ENCODE measurements around the gene TCF4. TPM values are rescaled to one million over a fixed set of nuclear protein-coding genes. Genes with fewer than 3 reads are reported as not detected.

TCF4 gene
- total RNA-seq, 1 experiment from 2014 or later, result 261 TPM

DNA sequence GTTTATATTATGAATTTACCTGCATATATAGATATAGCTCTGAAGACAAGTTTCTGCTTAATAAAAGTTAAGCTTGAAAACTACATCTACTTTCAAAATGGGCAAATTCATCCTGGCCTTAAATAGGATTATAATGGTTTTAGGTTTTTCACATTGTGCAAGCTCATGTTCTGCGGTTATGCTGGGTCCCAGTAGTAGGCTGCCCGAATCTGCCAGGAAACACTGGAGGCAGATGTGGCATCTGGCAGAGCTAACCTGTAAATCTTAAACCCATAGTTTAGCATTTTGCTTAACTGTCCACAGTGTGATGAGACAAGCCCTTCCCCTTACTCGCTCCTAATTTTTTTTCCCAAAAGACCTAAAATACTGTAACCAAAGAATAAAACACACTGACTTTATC lies 234.2 kb downstream of the TCF4 start:
- H2AFZ ChIP-seq (ENCODE audit: low read length), result no peak overlapping the region
- H3K9ac ChIP-seq (ENCODE audit: low read length), result no peak overlapping the region
- no peak overlapping the region for H3K4me2 ChIP-seq (ENCODE audit: low read depth, low read length, poor library complexity, severe bottlenecking)
- H3K79me2 ChIP-seq (ENCODE audit: low read length), result peaks cover 35% of the 10 kb centered on the region
- H3K9me2 ChIP-seq (replicated peaks; ENCODE audit: insufficient read depth, low read length), result no peaks in the 10 kb centered on the region; the same call in 1 of the 2 replicates
- no peaks in the 10 kb centered on the region for H3K9me3 ChIP-seq (ENCODE audit: low read length)
- no peaks in the 10 kb centered on the region for H3K36me3 ChIP-seq (ENCODE audit: insufficient read depth, low read length)
- no peak overlapping the region for H3K27ac ChIP-seq (ENCODE audit: low read length)
- no peaks in the 10 kb centered on the region for H3K27me3 ChIP-seq (ENCODE audit: low read length)
- no peak for DNase-seq
- no peaks in the 10 kb centered on the region for H4K20me1 ChIP-seq (ENCODE audit: insufficient read depth, low read depth, low read length)
- H3K4me1 ChIP-seq (ENCODE audit: low read length), result peaks cover 58% of the 10 kb centered on the region
- no peak overlapping the region for H3K4me3 ChIP-seq (ENCODE audit: low read length)

DNA sequence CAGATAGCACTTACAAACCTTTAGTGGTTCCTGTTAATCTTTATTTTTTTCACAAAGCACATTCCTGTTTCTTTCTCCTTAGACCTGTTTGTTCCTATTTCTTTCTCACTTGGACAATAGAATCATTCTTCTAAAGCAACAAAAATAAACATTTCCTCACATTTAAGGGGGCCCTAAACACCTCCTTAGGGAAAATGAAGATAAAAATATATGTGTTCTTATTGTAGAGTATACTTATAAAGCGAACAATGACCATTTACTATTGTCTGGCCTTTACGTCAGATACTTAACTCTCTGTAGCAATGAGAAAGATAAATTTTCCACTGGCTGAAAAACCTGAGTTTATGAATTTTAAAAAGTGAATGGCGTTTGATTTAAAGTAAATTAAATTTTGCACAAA lies 234.6 kb downstream of the TCF4 start:
- H3K9me3 ChIP-seq (ENCODE audit: low read length), result no peaks in the 10 kb centered on the region
- no peaks in the 10 kb centered on the region; the same call in 1 of the 2 replicates for H3K9me2 ChIP-seq (replicated peaks; ENCODE audit: insufficient read depth, low read length)
- H4K20me1 ChIP-seq (ENCODE audit: insufficient read depth, low read depth, low read length), result no peaks in the 10 kb centered on the region
- H3K4me3 ChIP-seq (ENCODE audit: low read length), result no peak overlapping the region
- peaks cover 62% of the 10 kb centered on the region for H3K4me1 ChIP-seq (ENCODE audit: low read length)
- H3K79me2 ChIP-seq (ENCODE audit: low read length), result peaks cover 39% of the 10 kb centered on the region
- DNase-seq, result no peak
- H3K9ac ChIP-seq (ENCODE audit: low read length), result no peak overlapping the region
- no peak overlapping the region for H3K27ac ChIP-seq (ENCODE audit: low read length)
- no peak overlapping the region for H2AFZ ChIP-seq (ENCODE audit: low read length)
- H3K4me2 ChIP-seq (ENCODE audit: low read depth, low read length, poor library complexity, severe bottlenecking), result no peak overlapping the region
- H3K27me3 ChIP-seq (ENCODE audit: low read length), result no peaks in the 10 kb centered on the region
- H3K36me3 ChIP-seq (ENCODE audit: insufficient read depth, low read length), result no peaks in the 10 kb centered on the region

DNA sequence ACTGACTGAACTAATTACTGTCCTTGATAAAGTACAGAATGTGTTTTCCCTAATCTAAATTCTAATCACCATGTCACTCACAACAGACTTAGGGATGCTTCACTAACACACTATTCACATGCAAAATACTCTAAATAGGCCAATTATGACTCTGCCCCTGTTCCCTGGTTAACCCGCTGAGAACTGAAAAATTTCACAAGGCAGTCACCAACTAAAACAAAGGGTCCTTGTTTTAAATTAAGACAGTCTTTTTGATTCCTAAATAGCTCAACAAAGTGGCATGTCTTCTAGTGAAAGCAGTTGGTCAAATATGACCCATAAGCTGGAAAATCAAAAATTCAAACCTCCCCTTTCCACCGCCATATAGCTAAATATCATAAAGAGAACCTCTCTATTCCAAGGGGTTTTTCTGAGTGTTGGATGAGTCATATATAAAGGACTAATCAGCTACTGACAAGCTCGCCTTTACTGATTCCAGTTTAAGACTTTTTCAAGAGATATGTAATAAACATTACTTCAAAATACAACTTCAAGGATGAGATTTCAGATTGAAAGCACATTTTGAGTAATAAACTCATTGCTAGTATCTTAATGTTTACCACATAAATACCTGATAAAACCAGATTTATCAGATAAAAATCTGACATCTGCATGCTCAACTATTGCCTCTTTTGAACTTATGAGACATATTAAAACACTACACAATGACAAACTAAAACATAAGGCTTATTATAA lies 235.8 kb downstream of the TCF4 start:
- Histone ChIP-seq H3K27ac (ENCODE audit: low read length) (no peak overlapping the region), H2AFZ (ENCODE audit: low read length) (no peak overlapping the region), H3K79me2 (ENCODE audit: low read length) (peaks cover 33% of the 10 kb centered on the region), H3K4me1 (ENCODE audit: low read length) (peaks cover 65% of the 10 kb centered on the region), H3K27me3 (ENCODE audit: low read length) (no peaks in the 10 kb centered on the region), H3K9me2 (replicated peaks; ENCODE audit: insufficient read depth, low read length) (no peaks in the 10 kb centered on the region; the same call in 1 of the 2 replicates), H3K4me2 (ENCODE audit: low read depth, low read length, poor library complexity, severe bottlenecking) (no peak overlapping the region), H3K36me3 (ENCODE audit: insufficient read depth, low read length) (no peaks in the 10 kb centered on the region), H4K20me1 (ENCODE audit: insufficient read depth, low read depth, low read length) (no peaks in the 10 kb centered on the region), H3K4me3 (ENCODE audit: low read length) (no peak overlapping the region), H3K9me3 (ENCODE audit: low read length) (no peaks in the 10 kb centered on the region), H3K9ac (ENCODE audit: low read length) (no peak overlapping the region)
- DNase-seq, result no peak

DNA sequence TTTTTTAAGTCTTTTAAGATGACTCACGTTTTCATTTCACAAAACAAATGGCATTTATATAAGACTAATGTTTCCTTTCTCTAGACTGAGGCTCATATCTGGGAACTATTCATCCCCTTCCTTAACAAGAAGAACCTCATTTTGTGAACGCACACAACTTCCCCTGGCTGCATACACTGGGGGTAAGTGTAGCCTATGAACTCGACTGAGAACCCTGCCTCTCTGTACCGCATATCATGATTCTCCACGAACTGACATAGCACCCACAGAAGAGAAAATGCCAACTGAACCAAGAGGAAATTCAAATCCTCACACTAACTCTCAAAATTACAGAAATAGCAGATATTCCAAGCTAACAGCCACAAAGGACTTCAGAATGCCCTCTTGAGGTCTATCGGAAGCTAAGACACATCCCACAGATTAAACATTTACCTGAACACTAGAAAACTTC lies 236.7 kb downstream of the TCF4 start:
- H3K4me3 ChIP-seq (ENCODE audit: low read length), result no peak overlapping the region
- no peak overlapping the region for H2AFZ ChIP-seq (ENCODE audit: low read length)
- no peak overlapping the region for H3K9ac ChIP-seq (ENCODE audit: low read length)
- H3K4me2 ChIP-seq (ENCODE audit: low read depth, low read length, poor library complexity, severe bottlenecking), result no peak overlapping the region
- peaks cover 30% of the 10 kb centered on the region for H3K79me2 ChIP-seq (ENCODE audit: low read length)
- peaks cover 73% of the 10 kb centered on the region for H3K4me1 ChIP-seq (ENCODE audit: low read length)
- no peaks in the 10 kb centered on the region for H4K20me1 ChIP-seq (ENCODE audit: insufficient read depth, low read depth, low read length)
- H3K36me3 ChIP-seq (ENCODE audit: insufficient read depth, low read length), result no peaks in the 10 kb centered on the region
- DNase-seq, result no peak
- no peaks in the 10 kb centered on the region for H3K9me3 ChIP-seq (ENCODE audit: low read length)
- no peaks in the 10 kb centered on the region for H3K9me2 ChIP-seq (replicated peaks; ENCODE audit: insufficient read depth, low read length)
- H3K27ac ChIP-seq (ENCODE audit: low read length), result no peak overlapping the region
- no peaks in the 10 kb centered on the region for H3K27me3 ChIP-seq (ENCODE audit: low read length)

DNA sequence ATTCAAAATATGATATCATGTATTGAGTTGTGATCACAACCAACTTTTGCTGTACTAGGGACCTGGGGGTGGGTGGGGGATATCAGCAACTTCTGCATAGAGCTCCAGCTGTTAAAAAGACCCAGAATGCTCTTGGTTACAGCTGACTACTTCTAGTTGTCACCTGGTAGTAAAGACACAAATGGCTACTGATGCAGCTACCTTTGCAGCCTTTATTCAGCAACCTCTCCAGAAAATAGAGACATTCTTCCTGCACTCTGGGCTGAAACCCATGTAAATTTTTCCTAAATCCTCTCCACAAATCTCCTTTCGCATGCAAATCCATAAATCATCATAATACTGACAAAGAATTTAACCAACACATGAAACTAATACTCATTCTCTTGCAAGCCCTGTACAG lies 238.3 kb downstream of the TCF4 start:
- peaks cover 76% of the 10 kb centered on the region for H3K4me1 ChIP-seq (ENCODE audit: low read length)
- peaks cover 25% of the 10 kb centered on the region for H3K79me2 ChIP-seq (ENCODE audit: low read length)
- H3K9ac ChIP-seq (ENCODE audit: low read length), result no peak overlapping the region
- no peaks in the 10 kb centered on the region for H3K9me3 ChIP-seq (ENCODE audit: low read length)
- no peaks in the 10 kb centered on the region for H3K27me3 ChIP-seq (ENCODE audit: low read length)
- no peak for DNase-seq
- 0 out of 2 replicates have a peak overlapping the region, but pooled peaks have one; percentile 9 for H3K27ac ChIP-seq (ENCODE audit: low read length)
- H3K4me2 ChIP-seq (ENCODE audit: low read depth, low read length, poor library complexity, severe bottlenecking), result no peak overlapping the region
- no peak overlapping the region for H3K4me3 ChIP-seq (ENCODE audit: low read length)
- H3K36me3 ChIP-seq (ENCODE audit: insufficient read depth, low read length), result no peaks in the 10 kb centered on the region
- H3K9me2 ChIP-seq (replicated peaks; ENCODE audit: insufficient read depth, low read length), result no peaks in the 10 kb centered on the region
- no peaks in the 10 kb centered on the region for H4K20me1 ChIP-seq (ENCODE audit: insufficient read depth, low read depth, low read length)
- no peak overlapping the region for H2AFZ ChIP-seq (ENCODE audit: low read length)

DNA sequence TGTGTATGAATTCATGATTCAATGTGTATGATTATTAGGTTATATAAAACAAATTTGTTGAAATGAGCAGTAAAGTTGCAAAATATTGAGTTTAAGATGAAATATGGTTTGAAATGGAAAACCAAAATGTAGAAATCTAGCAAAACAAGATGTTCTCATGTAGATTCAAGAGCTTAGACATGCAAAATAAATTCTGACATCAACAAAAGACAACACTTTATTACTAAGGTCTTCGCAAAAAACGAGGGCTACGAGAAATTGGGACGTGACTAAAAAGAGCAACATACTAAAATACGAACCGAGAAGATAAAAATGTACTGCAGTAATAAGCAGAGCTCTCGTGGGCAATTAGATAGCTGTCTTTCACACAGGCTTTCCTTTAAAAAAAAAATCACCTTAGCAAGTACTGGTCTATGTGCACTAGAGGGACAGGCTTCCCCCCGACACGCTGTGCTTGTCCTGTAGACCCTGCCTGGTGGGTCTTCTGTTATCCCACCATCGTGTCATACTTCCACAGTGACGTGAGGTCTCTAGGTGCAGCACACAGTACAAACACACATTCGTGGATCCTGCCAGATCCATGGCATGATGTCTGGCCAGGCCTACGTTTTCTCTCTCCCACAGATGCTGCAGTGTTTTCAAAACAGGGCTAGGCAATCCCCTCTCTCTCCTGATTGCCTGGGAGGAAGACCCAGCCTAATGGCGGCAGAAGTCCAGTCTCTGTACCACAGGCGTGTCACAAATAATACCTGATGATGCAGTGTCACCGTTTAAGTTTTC lies 240.8 kb downstream of the TCF4 start:
- Histone ChIP-seq H4K20me1 (ENCODE audit: insufficient read depth, low read depth, low read length) (no peaks in the 10 kb centered on the region), H2AFZ (ENCODE audit: low read length) (no peak overlapping the region), H3K27me3 (ENCODE audit: low read length) (no peaks in the 10 kb centered on the region), H3K27ac (ENCODE audit: low read length) (no peak overlapping the region), H3K9ac (ENCODE audit: low read length) (no peak overlapping the region), H3K4me3 (ENCODE audit: low read length) (no peak overlapping the region), H3K4me2 (ENCODE audit: low read depth, low read length, poor library complexity, severe bottlenecking) (no peak overlapping the region), H3K4me1 (ENCODE audit: low read length) (peaks cover 82% of the 10 kb centered on the region), H3K9me3 (ENCODE audit: low read length) (no peaks in the 10 kb centered on the region), H3K79me2 (ENCODE audit: low read length) (peaks cover 33% of the 10 kb centered on the region), H3K36me3 (ENCODE audit: insufficient read depth, low read length) (no peaks in the 10 kb centered on the region), H3K9me2 (replicated peaks; ENCODE audit: insufficient read depth, low read length) (no peaks in the 10 kb centered on the region)
- DNase-seq, result no peak

DNA sequence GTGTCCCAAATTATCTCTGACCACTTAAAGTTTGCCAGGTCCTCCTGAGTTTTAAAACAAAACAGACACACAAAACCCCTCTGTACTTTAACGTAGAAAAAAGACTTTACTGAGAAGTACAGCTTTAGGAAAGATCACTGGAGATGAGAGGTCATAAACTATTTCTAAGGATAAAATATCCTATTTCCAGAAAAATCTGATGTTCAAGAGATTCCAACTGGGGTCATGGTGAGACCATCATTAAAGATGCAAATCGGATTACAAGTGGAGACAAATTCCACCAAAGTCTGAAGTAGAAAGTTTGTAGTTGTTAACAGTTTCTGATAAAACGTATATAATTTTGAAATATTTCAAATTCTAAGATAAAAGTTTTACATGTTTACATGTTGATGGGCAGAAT lies 241.6 kb downstream of the TCF4 start:
- Histone ChIP-seq H3K9me3 (ENCODE audit: low read length) (no peaks in the 10 kb centered on the region), H3K4me2 (ENCODE audit: low read depth, low read length, poor library complexity, severe bottlenecking) (no peak overlapping the region), H3K27ac (ENCODE audit: low read length) (peak overlapping the region; percentile 44; the same call in 1 of the 2 replicates), H3K27me3 (ENCODE audit: low read length) (no peaks in the 10 kb centered on the region), H3K4me3 (ENCODE audit: low read length) (no peak overlapping the region), H3K36me3 (ENCODE audit: insufficient read depth, low read length) (no peaks in the 10 kb centered on the region), H3K9ac (ENCODE audit: low read length) (no peak overlapping the region), H3K9me2 (replicated peaks; ENCODE audit: insufficient read depth, low read length) (no peaks in the 10 kb centered on the region), H3K4me1 (ENCODE audit: low read length) (peaks cover 78% of the 10 kb centered on the region), H3K79me2 (ENCODE audit: low read length) (peaks cover 35% of the 10 kb centered on the region), H2AFZ (ENCODE audit: low read length) (no peak overlapping the region), H4K20me1 (ENCODE audit: insufficient read depth, low read depth, low read length) (no peaks in the 10 kb centered on the region)
- DNase-seq, result no peak

DNA sequence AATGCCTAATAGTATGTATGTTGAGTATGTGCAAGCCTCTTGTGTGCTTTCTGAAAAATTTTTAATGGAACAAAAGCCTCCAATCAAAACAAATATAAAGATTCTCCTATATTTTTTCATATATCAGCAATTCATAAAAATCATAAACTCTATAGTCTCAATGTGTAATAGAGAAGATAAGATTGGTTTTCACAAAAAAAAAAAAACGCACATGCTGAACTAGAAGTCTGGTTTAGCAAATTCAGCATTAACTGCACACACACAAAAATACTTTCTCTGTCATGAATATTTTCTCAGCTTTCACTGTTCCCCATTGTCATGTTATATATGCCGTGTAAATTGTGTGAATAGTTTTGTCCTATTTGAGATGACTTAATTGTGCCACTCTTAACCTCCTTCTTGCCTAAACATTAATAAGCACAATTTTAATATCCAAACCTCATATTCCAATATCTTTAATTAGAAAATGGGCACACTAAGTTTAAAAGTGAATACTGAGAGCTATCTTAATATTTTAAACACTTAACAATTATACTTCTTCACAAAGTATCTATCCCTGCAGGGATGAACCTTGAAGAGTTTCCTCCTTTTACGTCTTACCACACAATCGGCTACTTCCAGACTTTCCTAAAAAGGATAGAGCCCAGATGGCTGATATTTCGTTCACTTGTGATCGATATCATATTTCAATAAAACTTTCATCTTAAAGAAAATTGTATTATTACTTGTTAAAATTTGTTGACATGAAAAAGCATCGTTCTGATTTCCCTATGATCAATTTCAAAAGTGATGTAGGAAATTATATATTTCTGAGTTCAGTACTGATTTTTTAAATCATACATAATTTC lies 242.7 kb downstream of the TCF4 start:
- Histone ChIP-seq H4K20me1 (ENCODE audit: insufficient read depth, low read depth, low read length) (no peaks in the 10 kb centered on the region), H3K9me3 (ENCODE audit: low read length) (no peaks in the 10 kb centered on the region), H3K36me3 (ENCODE audit: insufficient read depth, low read length) (no peaks in the 10 kb centered on the region), H3K27me3 (ENCODE audit: low read length) (no peaks in the 10 kb centered on the region), H3K9me2 (replicated peaks; ENCODE audit: insufficient read depth, low read length) (no peaks in the 10 kb centered on the region), H3K27ac (ENCODE audit: low read length) (peak overlapping the region; percentile 68), H3K4me2 (ENCODE audit: low read depth, low read length, poor library complexity, severe bottlenecking) (no peak overlapping the region), H3K4me3 (ENCODE audit: low read length) (no peak overlapping the region), H3K79me2 (ENCODE audit: low read length) (peaks cover 39% of the 10 kb centered on the region), H2AFZ (ENCODE audit: low read length) (no peak overlapping the region), H3K4me1 (ENCODE audit: low read length) (peaks cover 68% of the 10 kb centered on the region), H3K9ac (ENCODE audit: low read length) (no peak overlapping the region)
- DNase-seq, result no peak
